Right lobe of liver (tissue), 4 donors: ENCODE measurements around the gene UGCG.
A peak's percentile ranks its signal among the peaks of the same experiment; 100 is the strongest.

Experiments used
- CTCF ChIP-seq, 4 donors: fragments of 200-600 bp in 3 of 4; fragments of 450-650 bp in 1 of 4; IDR thresholded peaks; one replicate each; pipeline versions ENCODE4 v1.5.1 to v1.8.0; 2016 to 2022; ENCODE audit warnings: antibody characterized with exemption in 4 of 4, mild to moderate bottlenecking in 2 of 4
- POLR2A ChIP-seq: fragments of 450-650 bp; IDR thresholded peaks from one replicate; pipeline ENCODE4 v1.6.1; 2017; ENCODE audit warnings: antibody characterized with exemption, mild to moderate bottlenecking
- donor health status: DM: no; HTN: no; CAD: no.
- donor health status: DM: no; HTN: no; CAD: no.
- donor health status: DM: no; HTN: yes; CAD: no.

DNA sequence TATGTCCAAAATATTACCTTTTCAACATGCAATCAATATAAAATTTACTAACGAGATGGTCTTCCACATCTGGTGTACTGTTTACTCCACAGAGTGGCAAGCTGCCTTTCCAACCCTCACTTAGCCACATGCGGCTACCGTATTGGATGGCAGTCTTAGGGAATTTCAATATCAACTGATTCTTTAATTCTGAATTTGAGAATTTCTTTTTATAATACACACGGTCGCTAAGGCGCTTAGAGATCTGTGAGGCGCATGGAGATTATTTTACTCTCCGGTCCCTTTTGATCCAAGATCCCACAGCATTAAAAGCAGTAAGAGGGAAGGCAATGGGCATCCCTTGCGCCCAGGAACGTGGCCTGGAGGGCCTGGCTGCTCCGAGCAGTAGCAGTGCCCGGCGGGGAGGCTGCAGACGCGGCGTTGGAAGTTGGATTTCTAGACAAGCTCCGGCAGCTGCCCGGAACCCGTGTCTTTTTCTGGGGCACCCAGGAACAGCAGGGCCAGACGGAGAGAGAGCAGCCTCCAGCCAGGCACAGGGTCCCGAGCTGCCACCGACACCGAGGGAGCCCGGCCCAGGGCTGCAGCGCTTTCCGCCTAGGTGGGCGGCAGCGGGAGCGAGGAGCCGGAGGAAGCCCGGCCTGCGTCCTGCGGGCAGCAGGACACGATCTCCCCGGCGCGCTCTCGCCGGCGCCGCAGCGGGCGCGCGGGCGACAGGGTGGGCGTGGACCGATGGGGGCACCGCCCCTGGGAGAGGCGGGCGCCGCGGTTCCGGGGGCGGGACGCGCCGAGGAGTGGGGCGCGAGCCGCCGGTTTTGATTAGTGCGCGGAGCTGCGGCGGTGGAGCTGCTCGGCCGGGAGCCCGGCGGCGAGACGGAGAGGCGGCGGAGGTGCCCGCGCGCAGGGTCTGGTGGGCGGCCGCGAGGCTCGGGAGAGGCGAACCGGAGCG, at the start of gene UGCG:
- TF ChIP-seq CTCF (IDR thresholded peaks at IDR 0.05) (no peak), POLR2A (peak; percentile 99)
